HG02763 (cell line): Measurements from ENCODE around the gene MGMT.

Experiments
- ATAC-seq: cut with Tn5 transposase; IDR thresholded peaks from one replicate; pipeline ENCODE4 v1.9.1; 2021; ENCODE audit warnings: mild to moderate bottlenecking, moderate library complexity; ENCODE audit not compliant: unreplicated experiment

MGMT gene

GRCh38 chr10:129615381-129615780, 148.3 kb downstream of the MGMT start:
- no peak for ATAC-seq

- no peak for ATAC-seq
Measured at GRCh38 chr10:129615921-129616525, 149.0 kb downstream of the MGMT start.

GRCh38 chr10:129617768-129618167, 150.7 kb downstream of the MGMT start:
- ATAC-seq = no peak

- no peak for ATAC-seq
Measured at GRCh38 chr10:129621062-129621461, 154.0 kb downstream of the MGMT start.

- no peak for ATAC-seq
Measured at GRCh38 chr10:129621693-129622092, 154.7 kb downstream of the MGMT start.

- ATAC-seq = no peak
Measured at GRCh38 chr10:129622291-129622690, 155.2 kb downstream of the MGMT start.

GRCh38 chr10:129622736-129623135, 155.7 kb downstream of the MGMT start:
- ATAC-seq = no peak

GRCh38 chr10:129624526-129624925, 157.5 kb downstream of the MGMT start:
- ATAC-seq = no peak

- no peak for ATAC-seq
Measured at GRCh38 chr10:129626309-129626708, 159.3 kb downstream of the MGMT start.

GRCh38 chr10:129626796-129627435, 159.9 kb downstream of the MGMT start:
- no peak for ATAC-seq

GRCh38 chr10:129627442-129627841, 160.4 kb downstream of the MGMT start:
- no peak for ATAC-seq

GRCh38 chr10:129628823-129629222, 161.8 kb downstream of the MGMT start:
- no peak for ATAC-seq

- no peak for ATAC-seq
Measured at GRCh38 chr10:129629911-129630310, 162.9 kb downstream of the MGMT start.

GRCh38 chr10:129631006-129631405, 164.0 kb downstream of the MGMT start:
- ATAC-seq = no peak

- ATAC-seq = no peak
Measured at GRCh38 chr10:129631870-129632623, 165.0 kb downstream of the MGMT start.

- no peak for ATAC-seq
Measured at GRCh38 chr10:129637010-129637409, 170.0 kb downstream of the MGMT start.

- no peak for ATAC-seq
Measured at GRCh38 chr10:129637846-129638245, 170.8 kb downstream of the MGMT start.

- no peak for ATAC-seq
Measured at GRCh38 chr10:129641351-129641750, 174.3 kb downstream of the MGMT start.

GRCh38 chr10:129641982-129642381, 174.9 kb downstream of the MGMT start:
- ATAC-seq = no peak

GRCh38 chr10:129642427-129642826, 175.4 kb downstream of the MGMT start:
- ATAC-seq = no peak

- ATAC-seq = no peak
Measured at GRCh38 chr10:129643266-129643665, 176.2 kb downstream of the MGMT start.

- no peak for ATAC-seq
Measured at GRCh38 chr10:129645487-129645886, 178.4 kb downstream of the MGMT start.
